GM20000 (cell line): ENCODE measurements around the gene KDM6A.
"Not testable (repeated sequence)": the region's sequence is repeated elsewhere in the genome, so short reads cannot be mapped to it uniquely, and the experiment has no call there.

ENCODE experiments used
- DNase-seq: peaks from one replicate; pipeline ENCODE4 v3.0.0; 2012; ENCODE audit warnings: low spot score
- TF ChIP-seq, protein P1 (sequence below): IDR thresholded peaks from 2 replicates; pipeline ENCODE4 v1.5.1; 2012; ENCODE audit warnings: mild to moderate bottlenecking, control low read depth; ENCODE audit errors: extremely low read depth, missing control alignments

The KDM6A gene

DNA sequence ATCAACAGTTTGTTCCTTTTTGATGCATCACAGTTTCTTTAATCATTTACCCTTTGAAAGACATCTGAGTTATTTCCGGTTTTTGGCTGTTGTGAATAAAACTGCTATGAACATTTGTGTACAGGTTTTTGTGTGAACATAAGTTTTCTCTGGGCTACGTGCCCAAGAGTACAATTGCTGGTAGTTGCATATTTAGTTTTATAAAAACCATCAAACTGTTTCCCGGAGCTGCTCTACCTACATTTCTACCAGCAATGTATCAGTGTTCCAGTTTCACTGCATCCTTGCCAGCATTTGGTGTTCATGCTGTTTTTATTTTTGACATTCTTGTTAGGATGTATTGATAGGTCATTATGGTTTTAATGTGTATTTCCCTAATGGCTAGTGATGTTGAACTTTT is 17.3 kb downstream of the KDM6A start:
- no peak for DNase-seq
- TF ChIP-seq, protein P1, sequence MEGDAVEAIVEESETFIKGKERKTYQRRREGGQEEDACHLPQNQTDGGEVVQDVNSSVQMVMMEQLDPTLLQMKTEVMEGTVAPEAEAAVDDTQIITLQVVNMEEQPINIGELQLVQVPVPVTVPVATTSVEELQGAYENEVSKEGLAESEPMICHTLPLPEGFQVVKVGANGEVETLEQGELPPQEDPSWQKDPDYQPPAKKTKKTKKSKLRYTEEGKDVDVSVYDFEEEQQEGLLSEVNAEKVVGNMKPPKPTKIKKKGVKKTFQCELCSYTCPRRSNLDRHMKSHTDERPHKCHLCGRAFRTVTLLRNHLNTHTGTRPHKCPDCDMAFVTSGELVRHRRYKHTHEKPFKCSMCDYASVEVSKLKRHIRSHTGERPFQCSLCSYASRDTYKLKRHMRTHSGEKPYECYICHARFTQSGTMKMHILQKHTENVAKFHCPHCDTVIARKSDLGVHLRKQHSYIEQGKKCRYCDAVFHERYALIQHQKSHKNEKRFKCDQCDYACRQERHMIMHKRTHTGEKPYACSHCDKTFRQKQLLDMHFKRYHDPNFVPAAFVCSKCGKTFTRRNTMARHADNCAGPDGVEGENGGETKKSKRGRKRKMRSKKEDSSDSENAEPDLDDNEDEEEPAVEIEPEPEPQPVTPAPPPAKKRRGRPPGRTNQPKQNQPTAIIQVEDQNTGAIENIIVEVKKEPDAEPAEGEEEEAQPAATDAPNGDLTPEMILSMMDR: no peak

DNA sequence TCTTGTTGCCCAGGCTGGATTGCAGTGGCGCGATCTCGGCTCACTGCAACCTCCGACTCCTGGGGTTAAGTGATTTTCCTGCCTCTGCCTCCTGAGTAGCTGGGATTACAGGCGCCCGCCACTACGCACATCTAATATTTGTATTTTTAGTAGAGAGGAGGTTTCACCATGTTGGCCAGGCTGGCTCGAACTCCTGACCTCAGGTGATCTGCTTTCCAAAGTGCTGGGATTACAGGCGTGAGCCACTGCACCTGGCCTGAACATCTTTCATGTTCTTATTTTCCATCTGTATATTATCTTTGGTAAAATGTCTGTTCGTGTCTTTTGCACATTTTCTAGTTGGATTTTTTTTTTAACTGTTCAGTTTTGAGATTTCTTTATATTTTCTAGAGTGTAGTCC is 17.7 kb downstream of the KDM6A start:
- DNase-seq: not testable (repeated sequence)

DNA sequence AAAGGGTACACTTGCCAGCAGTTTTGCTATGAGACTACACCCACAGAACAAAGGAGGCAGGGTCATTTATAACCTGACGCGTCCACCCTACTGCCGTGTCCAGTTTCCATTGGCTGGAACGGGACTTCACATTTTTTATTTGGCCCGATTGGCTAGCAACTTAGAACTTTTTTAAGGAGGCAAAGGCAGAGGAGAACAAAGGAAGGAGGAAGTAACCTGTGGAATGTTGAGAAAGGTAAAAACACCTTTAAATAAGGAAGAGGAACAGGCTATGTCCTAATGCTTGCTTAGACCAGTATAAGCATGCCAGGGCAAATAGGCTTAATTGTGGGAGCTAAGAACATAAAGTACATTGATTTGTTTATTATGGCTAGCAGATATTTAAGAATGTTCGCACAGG is 18.7 kb downstream of the KDM6A start:
- DNase-seq: no peak
- TF ChIP-seq, protein P1: no peak

DNA sequence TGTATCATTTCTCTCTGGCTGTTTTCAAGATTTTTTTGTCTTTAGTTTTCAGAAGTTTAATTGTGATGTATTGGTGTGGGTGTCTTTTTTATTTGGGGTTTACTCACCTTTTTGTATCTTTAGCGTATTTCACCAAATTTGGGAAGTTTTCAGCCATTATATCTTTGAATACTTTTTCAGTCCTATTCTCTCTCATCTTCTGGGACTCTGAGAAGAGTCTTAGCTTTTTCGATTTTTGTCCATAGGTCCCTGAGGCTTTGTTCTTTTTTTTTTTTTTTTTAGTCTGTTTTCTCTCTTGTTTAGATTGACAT is 23.8 kb downstream of the KDM6A start:
- DNase-seq: no peak
- TF ChIP-seq, protein P1: no peak

DNA sequence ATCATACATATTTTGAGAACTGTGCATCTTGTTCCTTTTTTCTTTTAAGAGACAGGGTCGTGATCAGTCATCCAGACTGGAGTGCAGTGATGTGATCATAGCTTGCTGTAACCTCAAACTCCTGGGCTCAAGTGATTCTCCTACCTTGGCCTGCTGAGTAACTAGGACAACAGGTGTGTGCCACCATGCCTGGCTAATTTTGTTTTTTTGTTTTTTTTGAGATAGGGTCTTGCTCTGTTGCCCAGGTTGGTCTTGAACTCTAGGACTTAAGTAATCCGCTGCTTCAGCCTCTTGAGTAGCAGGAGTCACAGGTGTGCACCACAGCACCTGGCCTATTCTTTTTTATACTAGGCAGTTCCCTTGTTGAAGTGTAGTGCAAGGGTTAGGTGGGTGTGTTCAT is 24.6 kb downstream of the KDM6A start:
- no peak for DNase-seq
- TF ChIP-seq, protein P1: no peak

DNA sequence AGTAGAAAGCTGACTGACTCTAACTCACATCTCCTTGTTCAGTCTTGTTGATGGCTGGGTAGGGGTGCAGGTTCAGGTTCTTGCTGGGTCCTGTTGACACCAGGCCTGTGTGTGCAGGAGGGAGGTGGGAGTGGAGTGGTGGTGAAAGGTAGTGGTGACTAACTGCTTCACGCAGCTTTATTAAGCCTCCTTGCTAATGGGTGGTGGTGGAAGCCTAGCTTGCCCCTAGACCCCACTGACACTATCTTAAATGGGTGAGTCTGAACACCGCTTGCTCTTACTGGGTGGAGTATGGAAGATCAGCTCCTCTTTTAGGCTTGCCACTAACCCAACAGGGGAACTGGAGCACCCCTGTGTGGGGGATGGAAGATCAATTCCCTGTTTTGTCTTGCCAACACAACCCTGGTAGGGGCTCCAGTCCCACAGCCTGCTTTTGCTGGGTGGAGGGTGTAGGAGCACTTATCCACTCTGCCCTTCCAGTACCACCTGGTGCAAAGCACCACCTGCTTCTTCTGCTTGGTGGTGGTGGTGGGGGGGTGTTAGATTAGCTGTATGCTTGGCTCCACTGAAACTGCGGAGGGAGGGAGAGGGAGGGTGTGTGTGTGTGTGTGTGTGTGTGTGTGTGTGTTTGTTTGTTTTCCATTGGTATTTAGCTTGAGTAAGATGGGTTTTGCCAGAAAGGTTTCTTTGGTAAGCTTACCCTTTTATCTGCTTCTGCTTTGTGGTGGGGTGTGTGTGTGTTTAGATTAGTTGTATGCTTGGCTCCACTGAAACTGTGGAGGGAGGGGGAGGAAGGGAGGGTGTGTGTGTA is 25.6 kb downstream of the KDM6A start:
- DNase-seq: no peak
- TF ChIP-seq, protein P1: no peak

DNA sequence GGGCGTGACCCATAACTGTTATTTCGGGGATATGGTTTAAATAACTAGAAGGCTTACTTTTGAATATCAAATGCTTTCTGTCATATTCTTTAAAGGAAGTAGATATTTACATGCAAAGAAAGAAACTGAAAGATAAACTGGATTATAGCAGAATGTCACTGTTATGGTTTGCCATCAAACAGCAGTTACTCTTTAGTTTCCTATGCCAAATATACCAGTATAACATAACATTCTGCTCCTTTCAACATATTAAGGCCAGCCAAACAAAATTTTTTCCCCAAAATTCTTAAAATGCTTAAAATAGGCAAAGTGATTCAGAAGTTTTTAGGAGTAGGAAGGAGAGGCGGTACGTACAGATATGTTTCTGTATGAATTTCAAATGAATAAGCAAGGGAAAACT is 27.0 kb downstream of the KDM6A start:
- no peak for DNase-seq
- TF ChIP-seq, protein P1: no peak

DNA sequence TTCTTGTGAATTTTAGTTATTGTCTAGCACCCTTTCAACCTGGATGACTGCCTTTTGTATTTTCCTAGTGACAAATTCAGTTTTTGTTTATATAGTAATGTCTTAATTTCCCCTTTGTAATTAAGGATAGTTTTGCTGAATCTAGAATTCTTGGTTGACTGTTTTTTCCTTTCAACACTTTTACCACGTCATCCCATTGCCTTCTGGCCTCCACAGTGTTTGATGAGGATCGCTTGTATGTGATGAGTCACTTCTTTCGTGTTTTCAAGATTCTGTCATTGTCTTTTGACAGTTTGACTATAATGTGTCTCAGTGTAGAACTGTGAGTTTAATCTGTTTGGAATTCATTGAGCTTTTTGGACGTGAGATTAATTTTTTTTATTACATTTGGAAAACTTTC is 30.1 kb downstream of the KDM6A start:
- TF ChIP-seq, protein P1: no peak
- DNase-seq: no peak
